ENCODE measurements around the gene NUMA1. TPM values are rescaled to one million over a fixed set of nuclear protein-coding genes. Genes with fewer than 3 reads are reported as not detected.
A peak's percentile ranks its signal among the peaks of the same experiment; 100 is the strongest.

NUMA1 gene
- total and polyA plus RNA-seq, 4 donors, result 19.5 to 93.2 (median 42.1) TPM

GRCh38 chr11:72098741-72099140 lies 18.4 kb upstream of the NUMA1 start:
- Histone ChIP-seq H3K36me3 (ENCODE audit: control insufficient read depth in 4 of 4, insufficient read depth in 3 of 4, low read depth in 1 of 4, low read length in 3 of 4) (peaks cover 9 to 37% (median 28%) of the 10 kb centered on the region in 4 donors), H3K4me3 (ENCODE audit: low read depth in 1 of 3, low read length in 3 of 3) (no peak overlapping the region), H3K27ac (ENCODE audit: low read depth in 1 of 2, low read length in 2 of 2) (no peak overlapping the region), H3K4me1 (ENCODE audit: control insufficient read depth in 4 of 4, insufficient read depth in 4 of 4, low read length in 3 of 4) (peaks cover 4 to 31% (median 25%) of the 10 kb centered on the region in 4 donors), H3K9me3 (ENCODE audit: control insufficient read depth in 4 of 4, low read length in 3 of 4) (no peaks in the 10 kb centered on the region), H3K27me3 (ENCODE audit: control insufficient read depth in 4 of 4, insufficient read depth in 4 of 4, low read length in 3 of 4) (no peaks in the 10 kb centered on the region), H3K9ac (ENCODE audit: low read depth in 1 of 2, low read length in 2 of 2) (no peak overlapping the region)
- DNase-seq (ENCODE audit: low spot score), result no peak
- TF ChIP-seq EGR1 (IDR thresholded peaks at IDR 0.05; ENCODE audit: low read depth in 2 of 2) (no peak), YY1 (IDR thresholded peaks at IDR 0.05) (no peak), FOXA2 (IDR thresholded peaks at IDR 0.05) (no peak), RXRA (IDR thresholded peaks at IDR 0.05) (no peak), TAF1 (conservative IDR thresholded peaks at IDR 0.05) (no peak), ZBTB33 (IDR thresholded peaks at IDR 0.05) (no peak), HNF4G (IDR thresholded peaks at IDR 0.05) (no peak), GABPA (IDR thresholded peaks at IDR 0.05 in 1 of 2, conservative IDR thresholded peaks at IDR 0.05 in 1 of 2) (no peak), HNF4A (conservative IDR thresholded peaks at IDR 0.05) (no peak), ATF3 (IDR thresholded peaks at IDR 0.05) (no peak), REST (IDR thresholded peaks at IDR 0.05) (no peak), RAD21 (IDR thresholded peaks at IDR 0.05) (no peak), NR2F2 (IDR thresholded peaks at IDR 0.05) (no peak), FOXA1 (IDR thresholded peaks at IDR 0.05) (no peak), CTCF (IDR thresholded peaks at IDR 0.05; ENCODE audit: low read depth, low read length, missing input control) (no peak), SP1 (IDR thresholded peaks at IDR 0.05) (no peak), JUND (IDR thresholded peaks at IDR 0.05) (no peak)
- 96% methylated on average over 3 of the region's 3 CpGs for WGBS

GRCh38 chr11:72091292-72091691 lies 10.9 kb upstream of the NUMA1 start:
- DNase-seq (ENCODE audit: low spot score), result peak; percentile 74
- Histone ChIP-seq H3K27me3 (ENCODE audit: control insufficient read depth in 4 of 4, insufficient read depth in 4 of 4, low read length in 3 of 4) (no peaks in the 10 kb centered on the region), H3K9me3 (ENCODE audit: control insufficient read depth in 4 of 4, low read length in 3 of 4) (no peaks in the 10 kb centered on the region), H3K4me3 (ENCODE audit: low read depth in 1 of 3, low read length in 3 of 3) (no peak overlapping the region), H3K36me3 (ENCODE audit: control insufficient read depth in 4 of 4, insufficient read depth in 3 of 4, low read depth in 1 of 4, low read length in 3 of 4) (peaks cover 0 to 29% (median 6%) of the 10 kb centered on the region in 4 donors), H3K9ac (ENCODE audit: low read depth in 1 of 2, low read length in 2 of 2) (no peak overlapping the region), H3K4me1 (ENCODE audit: control insufficient read depth in 4 of 4, insufficient read depth in 4 of 4, low read length in 3 of 4) (peaks cover 0 to 7% (median 2%) of the 10 kb centered on the region in 4 donors), H3K27ac (ENCODE audit: low read depth in 1 of 2, low read length in 2 of 2) (peak overlapping the region; percentile 11 to 60)
- WGBS, result 41% methylated on average over 4 of the region's 4 CpGs
- TF ChIP-seq MAX (IDR thresholded peaks at IDR 0.05) (no peak), EGR1 (IDR thresholded peaks at IDR 0.05; ENCODE audit: low read depth in 2 of 2) (no peak), ZBTB33 (IDR thresholded peaks at IDR 0.05) (no peak), TAF1 (conservative IDR thresholded peaks at IDR 0.05) (no peak), HNF4G (IDR thresholded peaks at IDR 0.05) (no peak), YY1 (IDR thresholded peaks at IDR 0.05) (peak; percentile 17), RXRA (IDR thresholded peaks at IDR 0.05) (peak in 1 of 2 donors; percentile 31), CTCF (IDR thresholded peaks at IDR 0.05; ENCODE audit: low read depth, low read length, missing input control) (peak; percentile 86), SP1 (IDR thresholded peaks at IDR 0.05) (no peak), RAD21 (IDR thresholded peaks at IDR 0.05) (peak; percentile 89 to 95), FOXA1 (IDR thresholded peaks at IDR 0.05) (no peak), HNF4A (conservative IDR thresholded peaks at IDR 0.05) (no peak), FOXA2 (IDR thresholded peaks at IDR 0.05) (no peak), NR2F2 (IDR thresholded peaks at IDR 0.05) (peak; percentile 55), GABPA (IDR thresholded peaks at IDR 0.05 in 1 of 2, conservative IDR thresholded peaks at IDR 0.05 in 1 of 2) (no peak)

Data from liver (tissue), 9 donors.